ENCODE results near the gene SKP2. TPM values are rescaled to one million over a fixed set of nuclear protein-coding genes. Genes with fewer than 3 reads are reported as not detected.

The SKP2 gene
- total RNA-seq, 4 donors from 2014 or later, result 2.3 to 56.8 (median 9.5) TPM

GRCh38 chr5:36153298-36153677, 1.4 kb downstream of the SKP2 start:
- H3K4me1 ChIP-seq, result peaks cover 0 to 4% of the 10 kb centered on the region in 2 donors
- peak overlapping the region in 1 of 2 donors; percentile 94 for H3K4me3 ChIP-seq
- H3K27me3 ChIP-seq, result no peaks in the 10 kb centered on the region
- TF ChIP-seq POLR2A (IDR thresholded peaks at IDR 0.05) (no peak), CTCF (IDR thresholded peaks at IDR 0.05) (no peak)
- H3K27ac ChIP-seq, result no peak overlapping the region
- no peak for DNase-seq
- no peaks in the 10 kb centered on the region for H3K9me3 ChIP-seq
- H3K36me3 ChIP-seq, result no peaks in the 10 kb centered on the region
- intact Hi-C loops (cut with DNase I; ENCODE audit: low total_unique reads), result no loop called here

GRCh38 chr5:36153726-36154125, 1.8 kb downstream of the SKP2 start:
- Histone ChIP-seq H3K27me3 (no peaks in the 10 kb centered on the region), H3K27ac (no peak overlapping the region), H3K9me3 (no peaks in the 10 kb centered on the region), H3K4me3 (no peak overlapping the region), H3K36me3 (no peaks in the 10 kb centered on the region), H3K4me1 (peaks cover 0 to 4% of the 10 kb centered on the region in 2 donors)
- no peak for TF ChIP-seq CTCF (IDR thresholded peaks at IDR 0.05)
- no peak for TF ChIP-seq POLR2A (IDR thresholded peaks at IDR 0.05)
- no peak for DNase-seq
- intact Hi-C loops (cut with DNase I; ENCODE audit: low total_unique reads), result no loop called here

- intact Hi-C loops (cut with DNase I; ENCODE audit: low total_unique reads), result no loop called here
Measured at GRCh38 chr5:36155291-36155690, 3.4 kb downstream of the SKP2 start.

GRCh38 chr5:36156121-36156601, 4.2 kb downstream of the SKP2 start:
- H3K27me3 ChIP-seq, result no peaks in the 10 kb centered on the region
- no peaks in the 10 kb centered on the region for H3K36me3 ChIP-seq
- H3K4me1 ChIP-seq, result peaks cover 0 to 4% of the 10 kb centered on the region in 2 donors
- TF ChIP-seq POLR2A (IDR thresholded peaks at IDR 0.05) (no peak), CTCF (IDR thresholded peaks at IDR 0.05) (no peak)
- no peak overlapping the region for H3K4me3 ChIP-seq
- intact Hi-C loops (cut with DNase I; ENCODE audit: low total_unique reads), result no loop called here
- H3K9me3 ChIP-seq, result no peaks in the 10 kb centered on the region
- no peak for DNase-seq
- no peak overlapping the region for H3K27ac ChIP-seq

More at GRCh38 chr5:36155291-36155690, 3.4 kb downstream of the SKP2 start:
- DNase-seq, result no peak
- Histone ChIP-seq H3K27ac (no peak overlapping the region), H3K36me3 (no peaks in the 10 kb centered on the region), H3K4me1 (peaks cover 0 to 4% of the 10 kb centered on the region in 2 donors), H3K27me3 (no peaks in the 10 kb centered on the region), H3K9me3 (no peaks in the 10 kb centered on the region), H3K4me3 (no peak overlapping the region)
- TF ChIP-seq POLR2A (IDR thresholded peaks at IDR 0.05), result no peak
- TF ChIP-seq CTCF (IDR thresholded peaks at IDR 0.05), result no peak

GRCh38 chr5:36156619-36157018, 4.7 kb downstream of the SKP2 start:
- Histone ChIP-seq H3K27me3 (no peaks in the 10 kb centered on the region), H3K4me3 (no peak overlapping the region), H3K27ac (no peak overlapping the region), H3K9me3 (no peaks in the 10 kb centered on the region), H3K4me1 (peaks cover 0 to 4% of the 10 kb centered on the region in 2 donors), H3K36me3 (no peaks in the 10 kb centered on the region)
- no peak for TF ChIP-seq POLR2A (IDR thresholded peaks at IDR 0.05)
- TF ChIP-seq CTCF (IDR thresholded peaks at IDR 0.05), result no peak
- intact Hi-C loops (cut with DNase I; ENCODE audit: low total_unique reads), result no loop called here
- no peak for DNase-seq
